Breast epithelium (tissue), 3 donors: ENCODE results near the gene ABR.

ENCODE experiments used
- POLR2AphosphoS5 ChIP-seq, 3 donors: sonication (generic); formaldehyde crosslinking; IDR thresholded peaks; one replicate each; pipeline ENCODE4 v1.6.1; 2017; ENCODE audit warnings: antibody characterized with exemption in 3 of 3
- TF ChIP-seq, protein P1 (sequence below), 3 donors: fragments of 450-650 bp; IDR thresholded peaks; one replicate each; pipeline ENCODE4 v1.5.1; 2016 to 2017; ENCODE audit warnings: antibody characterized with exemption in 3 of 3, mild to moderate bottlenecking in 3 of 3, moderate library complexity in 3 of 3

DNA sequence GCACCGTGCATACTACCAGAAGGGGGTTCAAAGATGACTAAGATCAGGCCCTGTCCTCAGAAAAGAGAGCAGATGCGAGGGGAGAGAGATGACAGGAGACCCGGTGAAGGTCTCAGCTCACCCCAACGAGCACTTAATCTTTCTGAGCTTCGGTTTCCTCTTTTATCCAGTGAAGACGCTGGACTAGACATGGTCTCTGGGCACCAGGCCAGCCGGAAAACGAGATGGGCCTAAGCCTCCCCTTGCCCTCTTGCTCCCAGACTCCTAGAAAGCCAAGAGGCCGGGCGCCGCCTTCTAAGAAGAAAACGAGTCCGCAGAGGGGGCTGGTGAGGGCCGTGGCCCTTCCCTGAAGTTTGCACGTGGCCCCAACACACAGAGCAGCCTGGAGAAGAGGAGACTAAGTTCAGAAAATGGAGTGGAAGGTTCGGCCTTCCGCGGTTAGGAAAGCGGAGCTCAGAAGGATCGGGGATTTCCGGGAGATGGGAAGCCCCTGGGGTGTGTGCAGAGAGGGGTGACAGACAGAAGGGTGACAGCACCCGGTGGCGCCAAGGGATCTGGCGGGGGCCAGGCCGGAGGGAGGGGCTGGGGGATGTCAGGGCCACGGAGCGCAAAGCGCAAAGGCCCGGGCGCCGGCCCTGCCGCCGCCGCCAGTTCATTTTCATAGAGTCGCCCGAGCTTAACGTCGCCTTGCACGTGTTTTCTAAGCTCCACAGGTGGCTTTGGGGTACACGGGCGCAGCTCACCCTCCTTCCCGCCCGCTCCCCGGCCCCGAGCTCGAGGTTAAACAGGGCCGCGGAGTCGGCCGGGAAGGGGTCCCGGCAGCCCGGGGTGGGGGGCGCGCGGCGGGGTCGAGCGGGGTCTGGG is 48.4 kb upstream of the ABR start:
- TF ChIP-seq, protein P1, sequence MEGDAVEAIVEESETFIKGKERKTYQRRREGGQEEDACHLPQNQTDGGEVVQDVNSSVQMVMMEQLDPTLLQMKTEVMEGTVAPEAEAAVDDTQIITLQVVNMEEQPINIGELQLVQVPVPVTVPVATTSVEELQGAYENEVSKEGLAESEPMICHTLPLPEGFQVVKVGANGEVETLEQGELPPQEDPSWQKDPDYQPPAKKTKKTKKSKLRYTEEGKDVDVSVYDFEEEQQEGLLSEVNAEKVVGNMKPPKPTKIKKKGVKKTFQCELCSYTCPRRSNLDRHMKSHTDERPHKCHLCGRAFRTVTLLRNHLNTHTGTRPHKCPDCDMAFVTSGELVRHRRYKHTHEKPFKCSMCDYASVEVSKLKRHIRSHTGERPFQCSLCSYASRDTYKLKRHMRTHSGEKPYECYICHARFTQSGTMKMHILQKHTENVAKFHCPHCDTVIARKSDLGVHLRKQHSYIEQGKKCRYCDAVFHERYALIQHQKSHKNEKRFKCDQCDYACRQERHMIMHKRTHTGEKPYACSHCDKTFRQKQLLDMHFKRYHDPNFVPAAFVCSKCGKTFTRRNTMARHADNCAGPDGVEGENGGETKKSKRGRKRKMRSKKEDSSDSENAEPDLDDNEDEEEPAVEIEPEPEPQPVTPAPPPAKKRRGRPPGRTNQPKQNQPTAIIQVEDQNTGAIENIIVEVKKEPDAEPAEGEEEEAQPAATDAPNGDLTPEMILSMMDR (IDR thresholded peaks at IDR 0.05) = no peak
- no peak for TF ChIP-seq POLR2AphosphoS5 (IDR thresholded peaks at IDR 0.05)
